Dermis blood vessel endothelial cell (primary cell): ENCODE measurements around the gene HIRIP3. TPM values are rescaled to one million over a fixed set of nuclear protein-coding genes. Genes with fewer than 3 reads are reported as not detected.

ENCODE experiments used
- DNase-seq: peaks from one replicate; pipeline ENCODE4 v3.0.0; 2010
- total RNA-seq: library from RNA; depleted of rRNA; stranded (reverse); fragments of >200 nt; gene quantifications from 2 replicates; pipeline ENCODE4 v1.2.3, GENCODE V29; 2014

The HIRIP3 gene
- total RNA-seq, 1 donor from 2014 or later: 6.3 TPM

- DNase-seq: no peak
Measured at GRCh38 chr16:29958756-29959155, 36.7 kb downstream of the HIRIP3 start.

- DNase-seq: no peak
Measured at GRCh38 chr16:29951625-29952365, 43.6 kb downstream of the HIRIP3 start.

GRCh38 chr16:29950806-29951461 lies 44.5 kb downstream of the HIRIP3 start:
- no peak for DNase-seq

GRCh38 chr16:29947897-29948296 lies 47.5 kb downstream of the HIRIP3 start:
- DNase-seq: no peak

- DNase-seq: peak; percentile 38
Measured at GRCh38 chr16:29943846-29944799, 51.3 kb downstream of the HIRIP3 start.

Other genes starting within 250 kb of the HIRIP3 start
- not detected in 2 replicates for gene C16orf54, start 249.6 kb downstream of the HIRIP3 start, total RNA-seq
- gene ZG16, start 217.4 kb downstream of the HIRIP3 start, total RNA-seq: not detected in 2 replicates
- gene KIF22, start 204.9 kb downstream of the HIRIP3 start, total RNA-seq: 26.7 and 76.9 TPM in 2 replicates
- 130 and 265 TPM in 2 replicates for gene MAZ, start 189.1 kb downstream of the HIRIP3 start, total RNA-seq
- gene PRRT2, start 183.4 kb downstream of the HIRIP3 start, total RNA-seq: 0.68 TPM in 1 of 2 replicates, not detected in the other
- gene PAGR1, start 179.5 kb downstream of the HIRIP3 start, total RNA-seq: 23.5 and 30.1 TPM in 2 replicates
- 222 and 262 TPM in 2 replicates for gene MVP, start 175.2 kb downstream of the HIRIP3 start, total RNA-seq
- gene CDIPT, start 132.4 kb downstream of the HIRIP3 start, total RNA-seq: 107 and 117 TPM in 2 replicates
- gene SEZ6L2, start 96.1 kb downstream of the HIRIP3 start, total RNA-seq: 0.68 and 2.2 TPM in 2 replicates
- 0.47 TPM in 1 of 2 replicates, not detected in the other for gene ASPHD1, start 95.1 kb downstream of the HIRIP3 start, total RNA-seq
- 7.7 and 15.7 TPM in 2 replicates for gene KCTD13, start 69.4 kb downstream of the HIRIP3 start, total RNA-seq
- 61.6 and 125 TPM in 2 replicates for gene TMEM219, start 33.5 kb downstream of the HIRIP3 start, total RNA-seq
- gene TAOK2, start 21.7 kb downstream of the HIRIP3 start, total RNA-seq: 159 and 160 TPM in 2 replicates
- gene INO80E, start 624 bp upstream of the HIRIP3 start, total RNA-seq: 21.4 and 22.3 TPM in 2 replicates
- 0.47 and 2.0 TPM in 2 replicates for gene DOC2A, start 15.4 kb upstream of the HIRIP3 start, total RNA-seq
- gene C16orf92, start 27.6 kb upstream of the HIRIP3 start, total RNA-seq: not detected in 2 replicates
- gene TLCD3B, start 35.7 kb upstream of the HIRIP3 start, total RNA-seq: 0.47 TPM in 1 of 2 replicates, not detected in the other
- 286 and 586 TPM in 2 replicates for gene ALDOA, start 70.1 kb upstream of the HIRIP3 start, total RNA-seq
- gene PPP4C, start 80.4 kb upstream of the HIRIP3 start, total RNA-seq: 220 and 256 TPM in 2 replicates
- gene TBX6, start 96.3 kb upstream of the HIRIP3 start, total RNA-seq: 0.17 and 0.23 TPM in 2 replicates
- 25.0 and 28.2 TPM in 2 replicates for gene YPEL3, start 100.6 kb upstream of the HIRIP3 start, total RNA-seq
- gene GDPD3, start 117.9 kb upstream of the HIRIP3 start, total RNA-seq: 1.1 and 2.2 TPM in 2 replicates
- gene MAPK3, start 127.6 kb upstream of the HIRIP3 start, total RNA-seq: 38.7 and 60.6 TPM in 2 replicates
- gene CORO1A, start 188.0 kb upstream of the HIRIP3 start, total RNA-seq: 1.9 and 4.7 TPM in 2 replicates
- 57.5 and 245 TPM in 2 replicates for gene BOLA2B, start 198.0 kb upstream of the HIRIP3 start, total RNA-seq
- gene SLX1A, start 198.3 kb upstream of the HIRIP3 start, total RNA-seq: 44.0 and 72.8 TPM in 2 replicates
- 2.6 and 7.1 TPM in 2 replicates for gene SULT1A3, start 203.6 kb upstream of the HIRIP3 start, total RNA-seq